Activated CD8-positive, alpha-beta memory T cell treated with anti-CD3 and anti-CD28 coated beads, Interleukin-2, amount 50 U/mL, for 48 hours (primary cell): Measurements from ENCODE around the gene TRMU.
A peak's percentile ranks its signal among the peaks of the same experiment; 100 is the strongest.

Experiments
- DNase-seq: peaks from one replicate; pipeline ENCODE4 v3.0.0-alpha.2; 2020

TRMU gene

DNA sequence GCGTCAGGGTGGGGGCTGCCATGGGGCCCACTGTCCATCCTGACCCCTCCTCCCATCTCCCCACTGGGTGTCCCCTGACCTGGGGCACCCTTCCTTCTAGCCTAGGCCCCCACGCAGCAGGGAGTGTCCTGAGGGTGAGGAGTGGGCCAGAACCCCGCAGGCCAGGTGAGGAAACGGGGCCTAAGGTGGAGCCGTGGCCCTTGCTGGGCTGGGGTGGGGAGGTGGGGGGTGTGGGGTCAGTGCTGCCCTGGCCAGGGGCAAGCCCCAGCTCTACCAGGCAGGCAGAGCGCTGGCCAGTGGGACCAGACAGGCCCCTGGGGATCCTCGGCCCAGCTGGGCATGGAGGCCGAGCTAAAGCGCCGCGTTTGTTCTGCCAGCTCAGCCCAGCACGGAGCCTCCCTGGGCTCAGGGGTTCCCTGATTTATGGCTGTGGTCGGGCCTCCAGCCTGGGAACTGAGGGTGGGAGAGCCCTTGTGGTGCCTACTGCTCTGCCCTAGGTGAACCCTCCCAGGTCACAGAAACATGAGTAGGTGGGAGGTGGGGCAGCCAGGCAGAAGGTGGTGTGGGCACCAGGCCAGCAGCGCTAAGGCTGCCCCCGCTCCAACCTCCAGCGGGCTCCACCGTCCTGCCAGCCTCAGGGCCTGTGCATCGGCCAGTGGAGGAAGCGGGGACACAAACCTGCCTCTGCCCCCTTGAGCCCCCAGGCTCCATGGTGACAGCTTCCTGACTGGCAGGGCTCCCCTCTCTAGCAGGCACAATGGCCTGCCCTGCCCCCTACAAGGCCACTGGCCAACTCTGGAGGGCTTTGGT, 22.4 kb downstream of the TRMU start:
- DNase-seq: no peak

DNA sequence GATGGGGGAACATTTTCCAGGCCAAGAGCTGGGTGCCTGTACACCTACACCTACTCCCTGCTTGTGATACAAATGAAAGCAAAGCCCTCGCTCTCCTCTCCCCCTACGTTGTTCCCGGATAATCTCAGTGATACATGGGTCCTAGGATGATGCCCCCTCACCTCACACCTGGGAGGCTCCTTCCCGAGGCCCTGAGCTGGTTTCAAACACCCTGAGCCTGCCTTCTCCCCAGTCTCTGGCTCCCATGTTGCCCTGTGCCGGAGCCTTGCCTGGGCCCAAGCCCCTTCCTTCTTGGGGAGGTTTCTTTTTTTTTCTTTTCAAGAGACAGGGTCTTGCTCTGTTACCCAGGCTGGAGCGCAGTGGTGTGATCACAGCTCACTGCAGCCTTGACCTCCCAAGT, 23.3 kb downstream of the TRMU start:
- DNase-seq: no peak

DNA sequence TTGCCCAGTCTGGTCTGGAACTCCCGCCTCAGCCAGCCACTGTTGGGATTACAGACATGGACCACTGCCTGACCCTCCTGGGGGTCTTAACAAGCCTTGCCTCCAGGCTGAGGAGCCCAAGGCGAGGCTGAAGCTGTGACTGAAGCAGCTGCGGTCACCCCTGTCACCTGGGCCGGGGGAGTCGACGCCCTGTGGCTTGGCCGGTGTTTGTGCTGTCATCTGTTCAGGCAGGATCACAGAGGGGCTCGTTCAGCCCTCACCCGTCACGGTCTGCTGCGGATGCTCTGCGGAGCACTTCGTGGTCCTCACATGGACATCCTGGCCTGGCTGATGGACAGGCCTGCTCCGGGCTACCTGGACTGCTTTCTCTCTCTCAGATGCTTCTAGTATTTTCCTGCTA, 23.8 kb downstream of the TRMU start:
- no peak for DNase-seq

DNA sequence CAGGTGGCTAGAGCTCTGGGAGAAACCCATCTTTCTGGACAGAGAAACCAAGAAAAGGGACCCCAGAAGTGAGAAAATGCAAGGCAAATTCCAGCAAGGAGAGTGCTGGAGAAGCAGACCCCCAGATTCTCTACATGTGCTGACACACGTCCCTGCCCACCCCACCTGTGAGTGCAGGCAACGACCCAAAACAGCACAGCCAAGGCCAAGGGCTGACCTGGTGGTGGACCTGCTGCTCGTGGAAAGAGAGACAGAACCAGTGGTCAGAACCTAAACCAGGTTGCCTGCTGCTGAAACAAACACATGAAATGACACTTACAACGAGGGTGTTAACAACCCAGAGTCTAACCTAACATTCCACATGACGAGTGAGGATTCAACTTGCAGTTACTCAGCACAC, 24.6 kb downstream of the TRMU start:
- DNase-seq: no peak

DNA sequence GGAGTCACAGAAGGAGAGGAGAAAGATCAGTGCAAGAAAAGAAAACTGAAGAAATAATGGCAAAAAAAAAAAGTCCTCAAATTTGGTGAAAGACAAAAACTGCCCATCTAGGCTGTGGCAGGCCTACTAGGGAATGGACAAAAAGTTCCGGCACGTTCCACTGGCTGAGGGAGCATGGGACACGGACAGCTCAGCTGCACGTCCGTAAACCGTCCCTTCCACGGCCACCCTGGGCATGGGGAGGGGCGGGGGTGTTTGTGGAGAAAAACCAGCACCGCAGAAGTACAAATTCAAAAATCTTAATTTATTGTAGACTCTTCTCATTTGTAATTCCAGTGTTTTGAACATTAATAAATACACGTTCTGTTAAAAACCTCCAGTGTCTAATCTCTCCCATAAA, 25.4 kb downstream of the TRMU start:
- no peak for DNase-seq

DNA sequence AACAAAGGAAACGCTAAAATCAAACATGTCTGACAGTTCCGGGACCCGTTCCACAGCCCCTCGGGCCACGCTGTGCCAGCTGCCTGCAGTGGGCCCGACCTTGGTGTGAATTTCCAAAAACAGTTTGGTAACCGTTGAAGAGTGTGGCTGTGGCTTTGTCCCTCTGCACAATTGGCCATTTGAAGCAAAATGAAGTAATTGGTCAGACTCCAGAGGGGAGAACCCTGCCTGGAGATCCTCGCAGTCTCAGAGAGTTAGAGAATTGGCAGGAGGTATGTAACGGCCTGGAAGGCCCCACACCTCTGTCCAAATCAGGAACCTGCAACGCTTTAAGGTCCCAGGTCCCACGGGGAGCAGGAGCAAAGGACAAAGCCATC, 26.3 kb downstream of the TRMU start:
- no peak for DNase-seq

DNA sequence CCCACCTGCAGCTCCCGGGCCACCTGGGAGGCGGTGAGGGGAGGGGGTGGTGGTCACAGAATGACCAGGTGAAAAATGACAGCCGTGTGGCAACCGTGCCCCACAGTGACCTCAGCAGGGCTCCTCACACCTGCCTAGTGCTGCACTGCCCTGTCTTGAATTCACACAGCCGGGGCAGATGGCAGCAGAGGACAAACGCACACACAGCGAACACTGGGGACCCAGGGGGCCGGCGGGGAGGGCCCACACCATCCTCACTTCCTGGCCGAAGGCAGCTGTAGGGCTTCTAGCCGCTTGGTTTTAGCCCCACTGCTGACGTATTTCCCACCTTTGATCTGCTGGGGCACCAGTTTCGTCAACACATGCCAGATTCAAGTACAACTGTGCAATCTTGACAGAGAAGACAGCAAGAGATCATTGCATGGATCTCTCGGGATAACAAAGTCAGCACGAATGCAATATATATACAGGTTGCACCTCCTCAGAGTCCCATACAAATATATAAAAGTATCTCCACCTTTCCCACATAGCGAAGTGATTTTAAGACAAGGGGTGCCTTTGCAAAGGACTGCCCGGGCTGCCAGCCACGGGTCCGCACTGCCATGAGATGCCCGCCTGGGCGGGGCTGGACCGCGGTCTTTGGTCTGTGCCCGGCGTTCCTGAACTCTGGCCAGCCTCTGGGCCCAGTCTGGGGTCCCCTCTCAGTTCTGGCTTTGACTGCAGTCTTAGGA, 26.9 kb downstream of the TRMU start:
- no peak for DNase-seq

DNA sequence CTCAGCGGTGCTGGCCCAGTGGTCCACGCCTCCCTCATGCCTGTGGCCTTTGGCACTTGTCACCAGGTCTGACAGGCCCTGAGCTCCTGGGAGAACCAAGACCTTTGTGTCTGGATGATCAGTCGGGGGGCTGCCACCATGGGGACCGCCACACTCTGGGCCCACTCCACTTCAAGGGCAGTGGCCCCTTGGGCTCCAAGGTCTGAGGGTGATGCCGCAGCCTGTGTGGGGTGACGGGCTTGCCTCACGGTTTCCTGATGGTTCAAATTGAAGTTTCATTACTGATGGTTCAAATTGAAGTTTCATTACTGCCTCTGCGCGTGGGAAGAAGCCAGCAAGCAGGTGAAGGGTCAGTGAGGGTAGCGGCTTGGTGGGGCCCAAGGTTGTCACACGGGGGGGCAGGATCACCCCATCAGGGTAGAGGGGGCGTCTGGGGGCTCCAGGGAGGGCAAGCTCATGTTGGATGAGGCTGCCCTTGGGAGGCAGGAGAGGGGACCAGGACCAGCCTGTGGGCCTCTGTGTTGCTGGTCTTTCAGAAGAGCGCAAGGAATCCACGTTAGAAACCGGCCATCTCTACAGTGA, 27.5 kb downstream of the TRMU start:
- DNase-seq: no peak

DNA sequence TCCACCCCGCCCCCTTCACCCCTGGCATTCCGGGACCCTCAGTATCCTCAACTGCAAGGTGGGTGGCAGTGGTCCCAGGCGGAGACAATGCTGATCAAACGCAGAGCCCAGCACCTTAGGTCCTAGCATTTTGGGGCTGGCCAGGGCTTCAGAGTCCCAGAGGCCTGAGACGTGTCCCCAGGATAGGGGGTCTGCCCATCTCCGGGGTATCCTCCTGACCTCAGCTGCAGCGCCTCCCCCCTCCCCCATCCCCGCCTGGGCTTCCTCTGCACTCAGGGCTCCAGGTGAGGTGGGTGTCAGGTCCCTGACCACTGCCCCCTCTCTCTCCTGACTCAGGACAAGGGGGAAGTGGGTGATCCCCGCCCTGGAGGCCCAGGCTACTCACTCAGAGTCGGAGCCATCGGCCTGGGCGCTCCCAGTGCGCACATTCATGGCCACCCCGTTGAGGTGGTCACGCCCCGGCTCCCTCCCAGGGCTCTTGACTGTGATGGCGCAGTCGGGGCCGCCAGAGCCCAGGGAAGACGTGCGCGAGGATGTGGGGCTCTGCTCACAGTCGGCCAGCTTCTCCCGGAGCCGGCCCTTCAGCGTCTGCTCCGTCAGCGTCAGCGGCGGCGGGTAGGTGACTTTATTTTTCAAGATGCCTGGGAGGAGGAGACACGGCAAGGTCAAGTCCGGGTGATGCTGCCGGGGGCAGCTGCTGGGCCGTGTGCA, 28.3 kb downstream of the TRMU start:
- no peak for DNase-seq

DNA sequence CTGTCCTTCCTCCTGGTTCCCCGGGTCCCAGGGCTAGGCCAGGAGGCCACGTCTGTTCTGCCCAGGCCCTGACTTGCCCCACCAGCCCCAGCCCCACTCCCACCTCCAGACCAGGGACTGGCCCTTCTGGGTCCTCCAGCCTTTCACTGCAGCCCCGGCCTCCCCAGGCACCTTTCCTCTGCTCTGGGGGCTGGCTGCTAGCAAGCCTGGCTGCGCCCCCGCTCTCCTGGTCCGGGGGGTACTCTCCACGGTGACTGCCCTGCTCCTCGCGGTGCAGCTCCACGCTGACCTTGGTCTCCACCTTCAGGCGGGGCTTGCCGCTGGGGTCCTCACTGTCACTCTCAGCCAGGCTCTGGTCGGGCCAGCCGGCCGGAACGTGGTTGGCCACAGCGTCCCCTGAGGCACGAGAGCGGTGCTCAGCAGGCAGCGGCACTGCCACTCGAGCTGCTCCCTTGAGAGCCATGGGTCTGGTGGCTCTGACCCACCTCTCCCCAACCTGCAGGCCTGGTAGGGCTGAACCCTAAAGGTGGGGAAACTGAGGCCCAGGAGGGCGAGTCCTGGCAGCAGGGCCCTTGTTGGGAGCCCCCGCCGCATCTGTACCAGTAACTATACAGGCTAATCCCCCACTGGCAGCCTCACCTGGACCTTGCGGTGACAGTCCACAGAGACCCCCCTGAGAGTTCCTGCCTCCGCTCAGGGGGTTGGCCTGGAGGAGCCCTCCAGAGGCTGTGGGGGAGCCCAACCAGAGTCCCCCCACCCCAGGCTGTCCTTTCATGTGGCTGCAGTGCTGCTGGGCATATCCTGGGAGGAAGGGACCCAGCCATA, 29.0 kb downstream of the TRMU start:
- no peak for DNase-seq

DNA sequence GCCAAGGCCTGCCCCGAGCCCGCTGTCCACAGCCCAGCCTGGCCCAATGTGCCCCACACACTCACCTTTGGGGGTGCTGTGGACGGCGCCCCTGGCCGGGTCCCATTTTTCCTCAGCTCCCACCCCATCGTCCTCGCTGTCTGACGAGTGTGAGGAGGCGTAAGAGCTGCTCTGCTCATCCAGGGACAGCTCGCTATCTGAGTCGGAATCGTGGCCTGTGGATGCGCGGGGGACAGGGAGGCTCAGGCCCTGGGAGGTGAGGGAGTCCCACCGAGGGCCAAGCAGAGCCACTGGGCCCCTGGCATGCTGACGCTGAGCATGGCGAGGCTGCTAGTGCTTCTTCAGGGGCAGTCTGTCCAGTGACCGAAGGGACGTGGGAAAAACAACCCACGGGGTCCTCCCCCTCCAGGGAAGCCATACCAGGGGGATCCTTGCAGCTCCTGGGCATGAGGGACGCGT, 29.7 kb downstream of the TRMU start:
- no peak for DNase-seq

DNA sequence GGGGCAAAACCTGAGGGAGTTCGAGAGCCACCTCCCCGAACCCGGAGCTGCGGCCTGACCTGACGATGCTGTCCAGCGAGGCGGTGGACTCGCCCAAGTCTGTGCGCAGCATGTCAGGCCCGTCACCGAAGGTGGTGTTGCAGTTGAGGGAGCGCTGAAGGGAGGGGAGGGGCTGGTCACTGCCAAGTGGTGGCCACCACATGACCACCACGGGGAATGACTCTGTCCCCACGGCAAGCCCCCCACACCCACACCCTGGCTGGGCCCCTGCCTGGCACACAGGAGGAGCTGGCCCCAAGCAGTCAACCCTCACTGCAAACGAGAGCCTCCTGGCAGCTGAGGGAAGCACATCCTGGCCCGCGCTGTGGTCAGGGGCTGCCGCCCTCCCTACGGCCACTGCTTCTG, 30.8 kb downstream of the TRMU start:
- no peak for DNase-seq

DNA sequence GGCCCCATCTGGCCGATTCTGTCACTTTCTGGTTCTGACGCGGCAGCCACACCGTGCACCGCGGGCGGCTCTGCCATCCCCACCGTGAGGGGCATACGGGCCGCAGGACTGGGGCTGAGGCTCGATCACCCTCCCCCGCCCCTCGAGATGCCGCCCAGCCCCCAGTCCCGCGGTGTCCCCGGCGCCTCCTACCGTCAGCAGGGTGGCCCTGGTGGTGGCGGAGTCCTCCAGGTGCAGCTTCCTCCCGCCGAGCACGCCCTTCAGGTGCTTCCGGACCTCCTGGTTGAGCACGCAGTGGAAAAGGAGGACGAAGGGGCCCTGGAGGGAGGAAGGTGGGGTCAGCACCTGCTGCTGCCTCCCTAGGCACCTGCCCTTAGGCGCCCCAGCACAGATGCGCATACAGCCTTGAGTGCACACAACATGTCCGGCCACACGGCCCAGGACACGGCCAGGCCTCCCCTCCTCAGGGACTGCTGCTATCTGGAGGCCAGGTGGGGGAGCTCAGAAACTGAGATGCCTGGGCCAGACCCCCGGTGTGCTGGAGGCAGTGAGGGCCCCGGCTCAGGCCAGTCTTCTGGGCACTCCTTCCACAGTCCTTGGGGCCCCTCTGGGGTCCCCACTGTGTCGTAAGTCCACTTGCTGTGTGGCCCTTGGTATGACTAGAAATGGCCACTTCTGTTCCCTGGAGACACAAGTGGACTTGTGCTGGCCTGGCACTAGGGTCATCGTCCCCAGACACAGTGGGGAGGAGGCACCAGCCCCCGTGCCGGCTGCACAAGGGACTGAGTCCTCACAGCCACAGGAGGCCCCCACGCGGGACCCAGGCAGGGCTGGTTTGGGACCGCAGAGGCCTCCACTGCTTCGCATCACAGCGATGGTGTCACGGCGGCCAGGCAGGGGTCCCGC, 31.5 kb downstream of the TRMU start:
- DNase-seq: no peak

DNA sequence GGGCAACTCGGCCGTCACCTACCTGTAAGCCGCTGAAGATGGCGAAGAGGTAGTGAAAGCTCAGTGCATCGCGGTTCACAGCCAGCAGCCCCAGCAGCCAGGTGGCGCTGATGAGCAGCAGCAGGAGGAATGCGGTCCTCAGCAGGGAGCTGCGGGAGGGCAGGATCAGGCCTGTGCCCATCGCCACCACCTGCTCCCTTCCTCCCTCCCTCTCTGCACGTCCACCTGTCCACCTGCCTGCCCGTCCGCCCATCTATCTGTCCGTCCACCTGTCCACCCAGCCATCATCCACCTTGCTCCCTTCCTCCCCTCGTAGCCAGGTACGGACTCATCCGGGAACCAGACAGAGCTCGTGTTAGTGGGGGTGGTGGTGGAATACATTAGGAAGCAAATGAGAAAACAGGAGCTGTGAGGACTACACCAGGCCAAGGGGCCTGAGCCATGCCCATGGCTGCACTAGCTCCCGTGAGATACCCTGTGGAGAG, 32.2 kb downstream of the TRMU start:
- DNase-seq: peak; percentile 88

DNA sequence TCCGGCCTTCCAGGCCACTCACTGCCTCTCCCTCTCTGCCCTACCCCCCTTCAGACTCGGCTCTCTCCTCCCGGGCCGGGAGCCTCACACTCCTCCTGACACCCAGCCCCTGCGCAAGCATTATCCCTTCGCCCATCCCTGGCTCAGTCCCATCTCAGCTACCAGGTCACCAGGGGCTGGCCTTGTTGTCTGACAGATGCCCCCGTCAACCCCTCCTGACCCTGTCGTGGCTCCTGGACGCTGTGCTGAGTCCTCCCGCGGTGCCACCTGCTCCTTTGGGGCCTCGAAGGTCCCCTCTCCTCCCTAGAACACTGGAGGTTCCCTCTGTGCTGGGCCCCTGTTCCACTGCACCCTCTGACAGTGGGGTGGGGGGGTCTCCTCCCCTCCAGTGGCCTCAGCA, 32.9 kb downstream of the TRMU start:
- DNase-seq: no peak

DNA sequence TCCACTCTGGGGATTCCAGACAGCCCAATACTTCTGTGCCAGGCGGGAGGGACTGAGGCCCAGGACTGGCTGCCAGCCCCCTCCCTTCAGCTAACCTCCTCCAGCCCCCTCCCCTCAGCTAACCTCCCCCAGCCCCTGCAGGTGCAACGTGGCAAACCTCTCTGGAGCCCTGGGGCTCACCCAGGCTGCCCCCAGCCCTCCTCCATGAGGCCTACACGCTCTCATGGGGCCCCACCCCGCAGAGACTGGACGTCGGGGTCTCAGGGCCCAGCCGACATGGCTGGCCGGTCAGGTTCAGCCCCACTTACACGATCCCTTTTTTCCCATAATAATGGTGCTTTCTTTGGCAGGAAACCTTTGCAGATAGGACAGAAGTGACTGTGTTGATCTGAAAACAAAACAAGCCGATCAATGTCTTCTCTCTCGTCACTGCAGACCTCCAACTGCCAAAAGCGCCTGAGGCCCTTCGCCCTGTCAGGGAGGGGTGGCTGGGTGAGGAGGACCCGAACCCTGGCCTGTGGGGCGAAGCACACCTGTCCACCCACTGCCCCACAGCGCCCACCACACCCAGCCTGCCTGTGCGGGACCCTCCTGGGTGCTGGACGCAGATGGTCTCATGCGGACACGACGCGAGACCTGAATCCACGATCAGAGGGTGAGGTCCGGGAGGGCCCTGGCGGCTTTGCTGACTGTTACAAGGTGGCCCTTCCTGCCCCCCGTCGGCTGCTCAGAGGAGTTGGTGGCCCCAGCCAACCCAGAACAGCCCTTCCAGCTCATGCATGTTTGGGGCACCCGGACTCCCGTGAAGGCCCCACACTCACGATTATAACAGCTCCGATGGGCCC, 33.6 kb downstream of the TRMU start:
- DNase-seq: no peak

DNA sequence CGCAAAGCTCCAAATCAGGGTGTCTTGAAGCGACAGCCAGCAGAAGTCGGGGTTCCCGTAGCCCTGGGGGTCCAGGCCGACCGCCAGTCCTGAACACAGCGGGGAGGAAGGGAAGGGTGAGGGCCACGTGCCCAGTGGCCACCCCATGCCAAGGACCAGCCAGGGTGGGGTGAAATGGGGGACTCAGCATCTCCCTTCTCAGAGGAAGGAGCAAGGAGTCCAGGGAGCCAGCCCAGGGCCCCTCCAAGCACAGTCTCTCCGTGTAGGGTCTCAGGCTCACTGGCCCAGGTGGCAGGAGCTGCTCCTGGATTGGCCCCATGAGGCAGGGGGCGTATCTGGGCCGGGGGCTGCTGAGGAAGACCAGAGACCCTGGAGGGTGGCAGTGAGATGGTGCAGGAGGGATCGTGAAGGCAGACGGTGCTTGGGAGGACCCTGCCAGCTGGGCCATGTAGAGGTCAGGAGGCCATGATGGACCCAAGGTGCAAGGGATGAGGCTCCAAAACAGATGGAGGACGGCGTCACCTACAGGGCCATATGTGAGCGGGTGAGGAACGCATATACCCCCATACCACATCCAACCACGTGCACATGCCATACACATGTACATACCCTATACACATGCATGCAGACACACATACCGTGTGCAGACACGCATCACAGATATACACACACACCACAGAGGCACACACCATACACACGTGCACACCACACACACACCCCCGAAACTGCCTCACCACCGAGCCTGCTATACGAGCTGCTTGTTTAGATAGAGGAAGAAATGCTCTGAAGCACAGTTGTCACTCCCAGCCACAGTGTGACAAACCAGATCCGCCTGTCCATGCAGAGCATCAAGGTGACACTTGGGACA, 34.4 kb downstream of the TRMU start:
- DNase-seq: no peak

DNA sequence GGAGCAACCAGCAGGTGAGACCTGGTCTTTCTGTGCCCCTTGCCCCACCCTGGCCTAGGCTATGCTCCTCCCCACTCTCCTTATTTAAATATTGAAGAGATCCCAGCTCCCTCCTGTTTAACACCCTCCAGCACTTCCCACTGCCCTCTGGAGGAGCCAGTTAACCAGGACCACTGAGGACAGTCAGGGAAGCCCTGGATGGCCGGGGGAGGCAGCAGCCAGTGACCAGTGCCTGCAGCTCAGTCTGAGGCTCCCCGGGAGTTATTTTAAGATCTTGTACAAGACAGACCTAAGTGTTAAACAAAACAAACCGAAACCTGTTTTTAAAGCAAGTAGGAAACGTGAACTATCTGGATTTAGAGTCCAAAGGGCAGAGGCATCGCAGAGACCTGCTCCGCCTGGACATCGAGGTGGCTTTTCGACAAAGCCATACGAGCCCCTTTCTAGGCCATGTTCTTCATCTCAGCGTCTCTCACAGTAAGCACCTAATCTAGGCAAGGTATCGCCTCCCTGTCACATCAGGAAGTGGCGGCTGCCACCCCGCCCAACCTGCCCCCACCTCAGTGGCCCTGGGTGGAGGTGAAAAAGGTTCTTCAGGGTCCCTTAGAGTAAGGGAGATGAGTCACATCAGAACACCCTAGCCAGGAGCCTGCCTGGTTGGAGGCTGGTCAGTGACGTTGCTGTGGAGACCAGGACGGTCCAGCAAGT, 35.2 kb downstream of the TRMU start:
- DNase-seq: no peak
